ENCODE measurements around the gene MYO10.

The MYO10 gene

GRCh38 chr5:16713386-16713928 lies 222.6 kb downstream of the MYO10 start:
- peaks cover 0 to 16% of the 10 kb centered on the region in 2 donors for H3K36me3 ChIP-seq (ENCODE audit: control insufficient read depth in 1 of 2, insufficient read depth in 2 of 2, low read length in 2 of 2)
- peak overlapping the region in 1 of 2 donors; percentile 49 for H3K4me3 ChIP-seq (ENCODE audit: low read depth in 1 of 2, low read length in 2 of 2)
- no peaks in the 10 kb centered on the region for H3K27me3 ChIP-seq (ENCODE audit: low read depth, low read length)
- H3K9me3 ChIP-seq (ENCODE audit: control insufficient read depth in 1 of 2, low read length in 2 of 2) = no peaks in the 10 kb centered on the region
- no peaks in the 10 kb centered on the region for H3K4me1 ChIP-seq (ENCODE audit: control insufficient read depth in 1 of 2, insufficient read depth in 2 of 2, low read length in 2 of 2)
- H3K27ac ChIP-seq (ENCODE audit: low read length) = no peak overlapping the region

- no peaks in the 10 kb centered on the region for H3K4me1 ChIP-seq (ENCODE audit: control insufficient read depth in 1 of 2, insufficient read depth in 2 of 2, low read length in 2 of 2)
- no peaks in the 10 kb centered on the region for H3K27me3 ChIP-seq (ENCODE audit: low read depth, low read length)
- H3K27ac ChIP-seq (ENCODE audit: low read length) = no peak overlapping the region
- H3K4me3 ChIP-seq (ENCODE audit: low read depth in 1 of 2, low read length in 2 of 2) = no peak overlapping the region
- peaks cover 0 to 16% of the 10 kb centered on the region in 2 donors for H3K36me3 ChIP-seq (ENCODE audit: control insufficient read depth in 1 of 2, insufficient read depth in 2 of 2, low read length in 2 of 2)
- H3K9me3 ChIP-seq (ENCODE audit: control insufficient read depth in 1 of 2, low read length in 2 of 2) = no peaks in the 10 kb centered on the region
These were observed 223.5 kb downstream of the MYO10 start for GRCh38 chr5:16712620-16713019.

- H3K4me1 ChIP-seq (ENCODE audit: control insufficient read depth in 1 of 2, insufficient read depth in 2 of 2, low read length in 2 of 2) = no peaks in the 10 kb centered on the region
- H3K27ac ChIP-seq (ENCODE audit: low read length) = no peak overlapping the region
- H3K9me3 ChIP-seq (ENCODE audit: control insufficient read depth in 1 of 2, low read length in 2 of 2) = no peaks in the 10 kb centered on the region
- H3K36me3 ChIP-seq (ENCODE audit: control insufficient read depth in 1 of 2, insufficient read depth in 2 of 2, low read length in 2 of 2) = peaks cover 0 to 16% of the 10 kb centered on the region in 2 donors
- H3K4me3 ChIP-seq (ENCODE audit: low read depth in 1 of 2, low read length in 2 of 2) = no peak overlapping the region
- no peaks in the 10 kb centered on the region for H3K27me3 ChIP-seq (ENCODE audit: low read depth, low read length)
These were observed 223.9 kb downstream of the MYO10 start for GRCh38 chr5:16712178-16712577.

GRCh38 chr5:16709691-16710433 lies 226.2 kb downstream of the MYO10 start:
- Histone ChIP-seq H3K27ac (ENCODE audit: low read length) (no peak overlapping the region), H3K36me3 (ENCODE audit: control insufficient read depth in 1 of 2, insufficient read depth in 2 of 2, low read length in 2 of 2) (peaks cover 0 to 16% of the 10 kb centered on the region in 2 donors), H3K27me3 (ENCODE audit: low read depth, low read length) (no peaks in the 10 kb centered on the region), H3K9me3 (ENCODE audit: control insufficient read depth in 1 of 2, low read length in 2 of 2) (no peaks in the 10 kb centered on the region), H3K4me1 (ENCODE audit: control insufficient read depth in 1 of 2, insufficient read depth in 2 of 2, low read length in 2 of 2) (no peaks in the 10 kb centered on the region), H3K4me3 (ENCODE audit: low read depth in 1 of 2, low read length in 2 of 2) (no peak overlapping the region)

- Histone ChIP-seq H3K36me3 (ENCODE audit: control insufficient read depth in 1 of 2, insufficient read depth in 2 of 2, low read length in 2 of 2) (peaks cover 0 to 21% of the 10 kb centered on the region in 2 donors), H3K9me3 (ENCODE audit: control insufficient read depth in 1 of 2, low read length in 2 of 2) (no peaks in the 10 kb centered on the region), H3K27ac (ENCODE audit: low read length) (no peak overlapping the region), H3K4me1 (ENCODE audit: control insufficient read depth in 1 of 2, insufficient read depth in 2 of 2, low read length in 2 of 2) (no peaks in the 10 kb centered on the region), H3K27me3 (ENCODE audit: low read depth, low read length) (no peaks in the 10 kb centered on the region), H3K4me3 (ENCODE audit: low read depth in 1 of 2, low read length in 2 of 2) (no peak overlapping the region)
These were observed 228.3 kb downstream of the MYO10 start for GRCh38 chr5:16707869-16708192.

- H3K9me3 ChIP-seq (ENCODE audit: control insufficient read depth in 1 of 2, low read length in 2 of 2) = no peaks in the 10 kb centered on the region
- no peaks in the 10 kb centered on the region for H3K27me3 ChIP-seq (ENCODE audit: low read depth, low read length)
- H3K4me1 ChIP-seq (ENCODE audit: control insufficient read depth in 1 of 2, insufficient read depth in 2 of 2, low read length in 2 of 2) = no peaks in the 10 kb centered on the region
- no peak overlapping the region for H3K4me3 ChIP-seq (ENCODE audit: low read depth in 1 of 2, low read length in 2 of 2)
- H3K36me3 ChIP-seq (ENCODE audit: control insufficient read depth in 1 of 2, insufficient read depth in 2 of 2, low read length in 2 of 2) = peaks cover 0 to 22% of the 10 kb centered on the region in 2 donors
- H3K27ac ChIP-seq (ENCODE audit: low read length) = no peak overlapping the region
These were observed 228.8 kb downstream of the MYO10 start for GRCh38 chr5:16707168-16707868.

GRCh38 chr5:16704945-16705344 lies 231.1 kb downstream of the MYO10 start:
- no peak overlapping the region for H3K4me3 ChIP-seq (ENCODE audit: low read depth in 1 of 2, low read length in 2 of 2)
- no peaks in the 10 kb centered on the region for H3K27me3 ChIP-seq (ENCODE audit: low read depth, low read length)
- no peaks in the 10 kb centered on the region for H3K4me1 ChIP-seq (ENCODE audit: control insufficient read depth in 1 of 2, insufficient read depth in 2 of 2, low read length in 2 of 2)
- H3K27ac ChIP-seq (ENCODE audit: low read length) = no peak overlapping the region
- peaks cover 0 to 16% of the 10 kb centered on the region in 2 donors for H3K36me3 ChIP-seq (ENCODE audit: control insufficient read depth in 1 of 2, insufficient read depth in 2 of 2, low read length in 2 of 2)
- no peaks in the 10 kb centered on the region for H3K9me3 ChIP-seq (ENCODE audit: control insufficient read depth in 1 of 2, low read length in 2 of 2)

GRCh38 chr5:16702964-16703363 lies 233.1 kb downstream of the MYO10 start:
- no peaks in the 10 kb centered on the region for H3K27me3 ChIP-seq (ENCODE audit: low read depth, low read length)
- H3K27ac ChIP-seq (ENCODE audit: low read length) = no peak overlapping the region
- no peak overlapping the region for H3K4me3 ChIP-seq (ENCODE audit: low read depth in 1 of 2, low read length in 2 of 2)

GRCh38 chr5:16701134-16702099 lies 234.7 kb downstream of the MYO10 start:
- H3K4me3 ChIP-seq (ENCODE audit: low read depth in 1 of 2, low read length in 2 of 2) = no peak overlapping the region
- H3K9me3 ChIP-seq (ENCODE audit: control insufficient read depth in 1 of 2, low read length in 2 of 2) = no peaks in the 10 kb centered on the region
- H3K27me3 ChIP-seq (ENCODE audit: low read depth, low read length) = no peaks in the 10 kb centered on the region
- no peaks in the 10 kb centered on the region for H3K4me1 ChIP-seq (ENCODE audit: control insufficient read depth in 1 of 2, insufficient read depth in 2 of 2, low read length in 2 of 2)
- no peak overlapping the region for H3K27ac ChIP-seq (ENCODE audit: low read length)
- H3K36me3 ChIP-seq (ENCODE audit: control insufficient read depth in 1 of 2, insufficient read depth in 2 of 2, low read length in 2 of 2) = peaks cover 0 to 11% of the 10 kb centered on the region in 2 donors

More at GRCh38 chr5:16702964-16703363, 233.1 kb downstream of the MYO10 start:
- Histone ChIP-seq H3K9me3 (ENCODE audit: control insufficient read depth in 1 of 2, low read length in 2 of 2) (no peaks in the 10 kb centered on the region), H3K4me1 (ENCODE audit: control insufficient read depth in 1 of 2, insufficient read depth in 2 of 2, low read length in 2 of 2) (no peaks in the 10 kb centered on the region), H3K36me3 (ENCODE audit: control insufficient read depth in 1 of 2, insufficient read depth in 2 of 2, low read length in 2 of 2) (peaks cover 0 to 11% of the 10 kb centered on the region in 2 donors)

- H3K27me3 ChIP-seq (ENCODE audit: low read depth, low read length) = no peaks in the 10 kb centered on the region
- H3K4me3 ChIP-seq (ENCODE audit: low read depth in 1 of 2, low read length in 2 of 2) = no peak overlapping the region
- no peaks in the 10 kb centered on the region for H3K4me1 ChIP-seq (ENCODE audit: control insufficient read depth in 1 of 2, insufficient read depth in 2 of 2, low read length in 2 of 2)
- no peak overlapping the region for H3K27ac ChIP-seq (ENCODE audit: low read length)
- H3K36me3 ChIP-seq (ENCODE audit: control insufficient read depth in 1 of 2, insufficient read depth in 2 of 2, low read length in 2 of 2) = peaks cover 0 to 11% of the 10 kb centered on the region in 2 donors
- no peaks in the 10 kb centered on the region for H3K9me3 ChIP-seq (ENCODE audit: control insufficient read depth in 1 of 2, low read length in 2 of 2)
These were observed 236.0 kb downstream of the MYO10 start for GRCh38 chr5:16700081-16700480.

- Histone ChIP-seq H3K36me3 (ENCODE audit: control insufficient read depth in 1 of 2, insufficient read depth in 2 of 2, low read length in 2 of 2) (peaks cover 0 to 13% of the 10 kb centered on the region in 2 donors), H3K4me1 (ENCODE audit: control insufficient read depth in 1 of 2, insufficient read depth in 2 of 2, low read length in 2 of 2) (no peaks in the 10 kb centered on the region), H3K4me3 (ENCODE audit: low read depth in 1 of 2, low read length in 2 of 2) (no peak overlapping the region), H3K27ac (ENCODE audit: low read length) (no peak overlapping the region), H3K27me3 (ENCODE audit: low read depth, low read length) (no peaks in the 10 kb centered on the region), H3K9me3 (ENCODE audit: control insufficient read depth in 1 of 2, low read length in 2 of 2) (no peaks in the 10 kb centered on the region)
These were observed 240.3 kb downstream of the MYO10 start for GRCh38 chr5:16695779-16696178.
